ENCODE results near the gene SPAM1. TPM values are rescaled to one million over a fixed set of nuclear protein-coding genes. Genes with fewer than 3 reads are reported as not detected.
"Not testable (repeated sequence)": the region's sequence is repeated elsewhere in the genome, so short reads cannot be mapped to it uniquely, and the experiment has no call there.

The SPAM1 gene
- polyA plus RNA-seq, 4 donors: not detected

DNA sequence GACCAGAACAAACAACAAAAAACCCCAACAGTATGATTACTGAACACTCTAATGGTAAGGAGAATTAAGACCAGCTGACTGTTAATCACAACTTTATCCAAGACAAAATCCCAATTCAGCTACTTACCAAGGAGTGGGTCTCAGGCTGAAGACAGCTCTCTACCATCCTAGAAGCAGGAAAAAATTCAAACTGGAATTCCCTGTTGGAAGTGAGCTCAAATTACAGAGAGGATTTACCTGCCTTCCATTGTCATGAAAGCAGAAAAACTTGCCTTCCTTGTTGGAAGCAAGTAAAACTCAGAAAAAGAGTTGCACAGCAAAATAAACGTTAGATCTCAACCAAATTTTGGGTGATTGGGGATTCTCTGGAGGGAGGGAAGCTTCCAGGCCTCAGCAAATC lies 20.9 kb downstream of the SPAM1 start:
- DNase-seq (ENCODE audit: low read depth in 4 of 4, low spot score in 2 of 4): no peak

GRCh38 chr7:123948136-123948535 lies 23.1 kb downstream of the SPAM1 start:
- no peak for DNase-seq (ENCODE audit: low read depth in 4 of 4, low spot score in 2 of 4)

GRCh38 chr7:123958186-123958703 lies 33.2 kb downstream of the SPAM1 start:
- no peak for DNase-seq (ENCODE audit: low read depth in 4 of 4, low spot score in 2 of 4)

- no peak for DNase-seq (ENCODE audit: low read depth in 4 of 4, low spot score in 2 of 4)
These were observed 36.7 kb downstream of the SPAM1 start for GRCh38 chr7:123961771-123962170.

DNA sequence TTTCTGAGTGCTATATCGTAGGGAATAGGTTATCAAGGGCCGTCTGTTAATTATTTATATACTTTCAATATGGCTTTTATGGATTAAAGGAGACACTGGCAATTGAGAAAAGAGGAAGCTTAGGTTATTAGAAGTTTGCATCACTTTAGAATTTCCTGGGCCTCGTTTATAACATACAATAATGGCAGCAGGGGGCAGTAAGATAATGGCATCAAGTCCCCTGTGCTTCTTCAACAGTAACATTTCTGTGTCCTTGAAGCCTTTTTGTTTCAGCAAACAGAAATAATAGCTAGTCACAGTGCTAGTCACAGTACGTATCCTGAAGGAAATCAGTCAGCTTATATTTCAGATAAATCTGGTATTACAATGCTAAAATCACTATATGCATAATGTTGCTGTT lies 41.9 kb downstream of the SPAM1 start:
- no peak for DNase-seq (ENCODE audit: low read depth in 4 of 4, low spot score in 2 of 4)

DNA sequence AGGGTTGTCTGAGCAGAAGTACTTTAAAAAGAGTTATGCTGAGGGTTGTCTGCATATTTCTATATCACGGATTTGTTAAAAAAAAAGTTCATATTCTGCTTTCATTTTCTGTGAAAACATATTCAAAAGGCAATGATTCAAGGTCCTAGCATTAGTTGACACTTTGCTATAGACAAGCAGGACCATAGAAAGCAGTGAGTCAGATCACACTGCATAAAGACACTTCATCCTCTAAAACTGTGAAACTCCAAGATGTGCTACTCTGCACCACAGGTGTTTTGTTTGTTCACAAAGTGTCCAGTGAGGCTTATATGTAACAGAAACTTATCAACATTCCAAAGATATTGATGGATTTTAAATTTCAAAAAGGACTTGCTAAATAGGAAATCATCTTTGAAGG lies 47.0 kb downstream of the SPAM1 start:
- DNase-seq (ENCODE audit: low read depth in 4 of 4, low spot score in 2 of 4): no peak

DNA sequence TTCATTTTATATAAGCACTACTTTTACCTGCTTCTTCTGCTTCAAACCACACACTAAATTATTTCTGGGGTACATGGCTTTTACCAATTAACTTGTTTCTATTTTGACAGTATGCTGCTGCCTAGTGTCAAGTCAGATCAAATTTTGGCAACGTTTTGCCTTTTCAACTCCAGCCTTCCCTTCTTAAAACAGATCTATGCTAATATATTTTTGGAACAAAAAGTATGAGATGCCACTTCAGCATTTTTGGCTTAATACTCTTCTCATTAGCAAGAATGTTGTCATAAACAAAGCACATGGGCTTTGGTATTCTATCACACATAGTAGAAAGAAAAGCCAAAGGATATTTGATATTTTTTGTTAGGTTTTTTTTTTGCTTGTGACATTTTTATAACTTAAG lies 47.8 kb downstream of the SPAM1 start:
- DNase-seq (ENCODE audit: low read depth in 4 of 4, low spot score in 2 of 4): no peak

DNA sequence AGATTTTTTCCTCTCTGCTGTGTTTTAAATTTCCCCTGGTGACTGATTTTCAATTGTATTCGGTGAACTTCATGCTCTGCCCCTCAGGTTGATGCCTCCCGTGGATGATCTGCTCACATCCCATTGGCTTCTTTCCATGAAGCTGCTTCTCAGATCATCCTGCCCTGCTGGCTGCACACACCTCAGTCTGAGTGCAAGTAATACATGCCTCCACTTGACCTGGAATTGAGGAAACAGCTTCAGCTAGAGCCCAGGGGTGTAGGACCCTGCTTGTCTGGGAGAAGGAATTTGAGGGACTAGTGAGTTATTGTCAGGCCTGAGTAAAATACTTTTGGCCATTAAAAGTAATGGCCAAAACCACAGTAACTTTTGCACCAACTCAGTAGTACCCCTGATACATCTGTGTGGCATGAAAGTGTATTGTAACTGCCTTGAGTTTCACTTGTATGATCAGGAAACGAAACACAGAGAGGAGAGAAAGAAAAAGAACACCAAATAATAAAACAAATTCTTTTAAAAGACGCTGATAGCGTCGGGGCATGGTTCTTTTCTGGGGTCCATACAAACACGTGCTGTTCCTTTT lies 49.4 kb downstream of the SPAM1 start:
- DNase-seq (ENCODE audit: low read depth in 4 of 4, low spot score in 2 of 4): no peak

GRCh38 chr7:123975084-123975483 lies 50.0 kb downstream of the SPAM1 start:
- no peak for DNase-seq (ENCODE audit: low read depth in 4 of 4, low spot score in 2 of 4)

GRCh38 chr7:123977081-123977480 lies 52.0 kb downstream of the SPAM1 start:
- DNase-seq (ENCODE audit: low read depth in 4 of 4, low spot score in 2 of 4): no peak

DNA sequence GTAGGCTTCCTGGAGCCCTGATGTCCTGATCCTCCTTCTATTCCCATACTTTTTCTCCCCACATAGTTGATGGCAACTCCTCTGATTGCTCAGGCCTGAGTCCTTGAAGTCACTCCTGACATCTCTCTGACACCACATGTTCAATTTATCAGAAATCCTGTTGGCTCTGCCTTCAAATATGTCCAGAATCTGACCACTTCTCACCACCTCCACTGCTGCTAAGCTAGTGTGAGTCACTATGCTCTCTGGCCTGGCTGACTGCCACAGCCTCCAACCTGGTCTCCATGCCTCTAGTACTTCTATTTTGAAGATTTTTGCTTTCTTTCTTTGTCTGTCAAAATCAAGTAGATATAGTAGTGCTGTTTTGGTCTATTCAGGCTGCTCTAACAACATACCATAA lies 54.8 kb downstream of the SPAM1 start:
- no peak for DNase-seq (ENCODE audit: low read depth in 4 of 4, low spot score in 2 of 4)

DNA sequence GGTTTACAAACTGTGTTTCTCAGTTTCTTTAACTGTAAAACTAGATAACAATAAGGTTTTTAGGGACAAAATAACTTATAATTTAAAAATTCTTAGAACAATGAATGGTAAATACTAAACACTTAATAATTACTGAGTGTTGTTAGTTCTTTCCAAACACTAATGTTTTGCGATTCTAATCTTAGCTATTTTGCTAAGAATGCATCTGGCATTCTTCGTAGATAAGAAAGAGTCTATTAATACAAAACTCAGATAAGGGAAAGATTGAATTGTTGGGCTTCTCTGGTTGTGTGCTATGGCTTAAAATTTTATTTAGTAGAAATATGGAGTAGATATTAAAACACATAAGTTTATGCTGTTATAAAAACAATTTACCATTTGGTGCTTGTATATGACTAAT lies 62.4 kb downstream of the SPAM1 start:
- DNase-seq (ENCODE audit: low read depth in 4 of 4, low spot score in 2 of 4): no peak

DNA sequence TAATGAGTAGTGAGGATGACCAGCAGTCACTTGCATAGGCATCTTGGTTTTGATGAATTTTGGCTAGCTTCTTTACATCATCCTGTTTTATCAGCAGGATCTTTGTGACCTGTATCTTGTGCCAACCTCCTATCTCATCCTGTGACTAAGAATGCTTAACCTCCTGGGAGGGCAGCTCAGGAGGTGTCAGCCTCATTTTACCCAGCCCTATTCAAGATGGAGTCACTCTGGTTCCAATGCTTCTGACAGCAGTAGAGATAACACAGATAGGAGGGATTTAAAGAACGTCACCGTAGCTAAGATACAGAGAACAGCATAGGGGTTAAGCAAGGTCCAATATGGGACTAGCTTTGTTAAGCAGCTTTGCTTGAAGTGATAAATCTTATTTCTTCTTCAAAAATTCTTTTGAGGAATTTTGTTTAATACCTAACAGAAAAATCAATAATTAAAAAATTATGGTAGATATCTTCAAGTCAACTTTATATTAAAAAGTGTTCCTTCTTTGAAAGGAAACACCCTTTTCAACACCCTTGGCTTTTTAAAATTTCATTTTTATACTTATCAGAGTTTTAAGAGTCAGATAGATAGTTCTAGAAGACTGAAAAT lies 68.0 kb downstream of the SPAM1 start:
- no peak for DNase-seq (ENCODE audit: low read depth in 4 of 4, low spot score in 2 of 4)

DNA sequence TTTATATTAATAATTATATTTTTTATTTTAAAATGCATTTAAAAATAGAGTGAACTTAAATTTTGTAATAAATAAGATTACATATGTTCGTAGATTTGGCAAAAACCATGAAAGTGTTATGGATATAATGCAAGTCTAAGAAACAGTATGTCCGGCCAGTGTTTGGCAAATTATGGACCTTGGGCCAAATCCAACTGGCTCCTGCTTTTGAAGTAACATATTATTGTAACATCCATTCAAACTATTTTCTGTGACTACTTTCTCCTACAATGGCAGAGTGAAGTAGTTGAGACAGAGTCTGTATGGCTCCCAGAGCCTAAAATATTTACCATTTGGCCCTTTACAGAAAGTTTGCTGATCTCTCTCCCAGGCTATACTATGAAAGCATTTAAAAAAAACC lies 69.0 kb downstream of the SPAM1 start:
- DNase-seq (ENCODE audit: low read depth in 4 of 4, low spot score in 2 of 4): no peak

DNA sequence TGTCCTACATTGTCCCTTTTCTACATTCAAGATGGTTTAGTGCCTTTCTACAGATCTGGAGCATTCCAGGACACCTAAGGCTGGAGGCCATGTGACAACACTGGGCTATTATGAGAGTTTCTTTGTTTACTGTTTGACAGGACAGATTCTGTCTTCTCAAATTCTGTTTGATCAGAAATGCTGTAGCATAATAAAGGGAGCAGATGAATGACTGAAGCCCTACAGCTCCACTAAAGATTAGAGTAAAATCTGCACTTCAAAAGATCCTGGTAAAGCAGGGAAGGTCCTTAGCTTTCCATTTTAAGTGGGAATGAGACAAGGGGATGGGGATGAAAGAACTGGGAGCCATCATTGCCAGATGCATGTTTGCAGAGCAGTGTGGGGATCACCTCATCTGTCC lies 69.4 kb downstream of the SPAM1 start:
- no peak for DNase-seq (ENCODE audit: low read depth in 4 of 4, low spot score in 2 of 4)

- DNase-seq (ENCODE audit: low read depth in 4 of 4, low spot score in 2 of 4): no peak
These were observed 70.7 kb downstream of the SPAM1 start for GRCh38 chr7:123995617-123996326.

DNA sequence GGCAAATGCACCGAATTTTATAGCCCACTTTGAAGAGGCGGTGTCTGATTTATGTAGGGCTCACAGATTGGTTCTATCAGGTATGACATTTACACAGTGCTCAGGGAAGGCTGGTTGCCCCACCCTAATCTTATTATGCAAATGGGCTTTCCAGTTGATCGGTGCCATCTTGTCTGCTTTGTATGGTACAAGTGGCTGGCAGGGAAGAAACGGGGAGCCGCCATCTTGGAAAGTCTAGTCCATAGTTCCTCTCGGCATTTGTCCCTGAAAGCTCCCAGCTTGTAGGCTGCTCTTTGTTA lies 71.2 kb downstream of the SPAM1 start:
- no peak for DNase-seq (ENCODE audit: low read depth in 4 of 4, low spot score in 2 of 4)

DNA sequence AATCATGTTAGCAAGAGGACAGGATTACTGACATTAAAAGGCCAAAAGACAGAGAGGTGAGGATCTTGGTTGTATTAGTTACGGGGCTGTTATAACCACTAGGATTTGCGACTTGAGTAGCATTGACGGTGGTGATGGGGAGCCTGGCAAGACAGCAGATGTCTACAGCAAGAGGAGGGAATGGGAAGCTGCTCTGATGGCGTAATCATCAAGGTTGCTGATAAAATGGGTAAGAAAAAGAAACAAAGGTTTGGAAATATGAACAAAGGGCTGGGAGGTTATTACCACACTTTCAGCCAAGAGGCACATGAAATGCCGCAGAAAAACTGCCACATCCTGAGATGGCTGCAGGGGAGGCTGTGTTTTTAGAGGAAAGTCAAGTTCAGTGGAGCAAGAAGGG lies 73.9 kb downstream of the SPAM1 start:
- DNase-seq (ENCODE audit: low read depth in 4 of 4, low spot score in 2 of 4): no peak

DNA sequence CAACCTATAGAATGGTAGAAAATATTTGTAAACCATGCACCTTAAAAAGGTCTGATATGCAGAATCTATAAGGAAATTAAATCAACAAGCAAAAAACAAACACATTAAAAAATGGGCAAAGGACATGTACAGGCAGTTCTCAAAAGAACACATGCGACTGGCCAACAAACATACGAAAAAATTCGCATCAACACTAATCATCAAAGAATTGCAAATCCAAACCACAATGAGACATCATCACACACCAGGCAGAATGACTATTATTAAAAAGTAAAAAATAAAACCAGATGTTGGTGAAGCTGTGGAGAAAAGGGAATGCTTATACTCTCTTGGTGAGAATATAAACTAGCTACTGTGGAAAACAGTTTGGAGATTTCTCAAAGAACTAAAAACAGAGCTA lies 74.7 kb downstream of the SPAM1 start:
- no peak for DNase-seq (ENCODE audit: low read depth in 4 of 4, low spot score in 2 of 4)

DNA sequence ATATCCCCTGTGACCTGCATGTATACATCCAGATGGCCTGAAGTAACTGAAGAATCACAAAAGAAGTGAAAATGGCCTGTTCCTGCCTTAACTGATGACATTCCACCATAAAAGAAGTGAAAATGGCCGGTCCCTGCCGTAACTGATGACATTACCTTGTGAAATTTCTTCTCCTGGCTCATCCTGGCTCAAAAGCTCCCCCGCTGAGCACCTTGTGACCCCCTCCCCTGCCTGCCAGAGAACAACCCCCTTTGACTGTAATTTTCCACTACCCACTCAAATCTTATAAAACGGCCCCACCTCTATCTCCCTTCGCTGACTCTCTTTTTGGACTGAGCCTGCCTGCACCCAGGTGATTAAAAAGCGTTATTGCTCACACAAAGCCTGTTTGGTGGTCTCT lies 83.3 kb downstream of the SPAM1 start:
- not testable (repeated sequence) for DNase-seq (ENCODE audit: low read depth in 4 of 4, low spot score in 2 of 4)

DNA sequence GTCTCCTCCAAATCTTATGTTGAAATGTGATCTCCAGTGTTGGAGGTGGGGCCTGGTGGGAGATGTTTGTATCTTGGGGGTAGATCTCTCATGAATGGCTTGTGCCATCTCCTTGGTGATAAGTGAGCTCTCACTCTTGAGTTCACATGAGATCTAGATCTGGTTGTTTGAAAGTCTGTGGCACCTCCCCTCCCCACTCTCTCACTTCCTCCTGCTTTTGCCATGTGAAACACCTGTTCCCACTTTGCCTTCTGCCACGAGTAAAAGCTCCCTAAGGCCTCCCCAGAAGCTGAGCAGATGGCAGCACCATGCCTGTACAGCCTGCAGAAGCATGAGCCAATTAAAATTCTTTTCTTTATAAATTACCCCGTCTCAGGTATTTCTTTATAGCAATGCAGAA lies 84.3 kb downstream of the SPAM1 start:
- DNase-seq (ENCODE audit: low read depth in 4 of 4, low spot score in 2 of 4): no peak

Measured in left renal cortex interstitium (tissue), 4 donors.